OCI-LY7 (cell line): ENCODE results near the gene ENOPH1.

Source experiments
- EZH2phosphoT487 ChIP-seq: fragments of 200-600 bp; sonication (generic); IDR thresholded peaks from 2 replicates; pipeline ENCODE4 v1.6.1; 2018; ENCODE audit warnings: low read depth, borderline replicate concordance, mild to moderate bottlenecking, mixed run types, antibody characterized with exemption, low read length, moderate library complexity, mixed read lengths
- TF ChIP-seq, protein P1 (sequence below): fragments of 200-600 bp; sonication (generic); conservative IDR thresholded peaks from 2 replicates; pipeline ENCODE4 v1.5.1; 2014; ENCODE audit warnings: mild to moderate bottlenecking, antibody characterized with exemption, low read length, moderate library complexity, mixed read lengths

GRCh38 chr4:82493721-82494425, 63.5 kb downstream of the ENOPH1 start:
- TF ChIP-seq, protein P1, sequence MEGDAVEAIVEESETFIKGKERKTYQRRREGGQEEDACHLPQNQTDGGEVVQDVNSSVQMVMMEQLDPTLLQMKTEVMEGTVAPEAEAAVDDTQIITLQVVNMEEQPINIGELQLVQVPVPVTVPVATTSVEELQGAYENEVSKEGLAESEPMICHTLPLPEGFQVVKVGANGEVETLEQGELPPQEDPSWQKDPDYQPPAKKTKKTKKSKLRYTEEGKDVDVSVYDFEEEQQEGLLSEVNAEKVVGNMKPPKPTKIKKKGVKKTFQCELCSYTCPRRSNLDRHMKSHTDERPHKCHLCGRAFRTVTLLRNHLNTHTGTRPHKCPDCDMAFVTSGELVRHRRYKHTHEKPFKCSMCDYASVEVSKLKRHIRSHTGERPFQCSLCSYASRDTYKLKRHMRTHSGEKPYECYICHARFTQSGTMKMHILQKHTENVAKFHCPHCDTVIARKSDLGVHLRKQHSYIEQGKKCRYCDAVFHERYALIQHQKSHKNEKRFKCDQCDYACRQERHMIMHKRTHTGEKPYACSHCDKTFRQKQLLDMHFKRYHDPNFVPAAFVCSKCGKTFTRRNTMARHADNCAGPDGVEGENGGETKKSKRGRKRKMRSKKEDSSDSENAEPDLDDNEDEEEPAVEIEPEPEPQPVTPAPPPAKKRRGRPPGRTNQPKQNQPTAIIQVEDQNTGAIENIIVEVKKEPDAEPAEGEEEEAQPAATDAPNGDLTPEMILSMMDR, result no peak
- TF ChIP-seq EZH2phosphoT487, result no peak
